Cardiac muscle cell (in vitro differentiated cells and primary cell): ENCODE data around the gene NSD2. TPM values are rescaled to one million over a fixed set of nuclear protein-coding genes. Genes with fewer than 3 reads are reported as not detected.
"Not testable (repeated sequence)": the region's sequence is repeated elsewhere in the genome, so short reads cannot be mapped to it uniquely, and the experiment has no call there.

Experiments used
- DNase-seq, 2 donors: peaks; one replicate each; pipeline versions ENCODE4 v3.0.0 to v3.0.0-alpha.2; 2010 to 2017; ENCODE audit warnings: low read depth in 1 of 2, low spot score in 1 of 2
- H3K27ac ChIP-seq: fragments of 200-600 bp; sonication (generic); 2 replicates; pipeline ENCODE4 v1.5.1; 2016
- H3K27me3 ChIP-seq: fragments of 200-600 bp; sonication (generic); 2 replicates; pipeline ENCODE4 v1.6.0; 2016; ENCODE audit warnings: control low read depth
- H3K36me3 ChIP-seq: fragments of 200-600 bp; sonication (generic); 2 replicates; pipeline ENCODE4 v1.5.1; 2016; ENCODE audit warnings: control low read depth
- H3K4me1 ChIP-seq: fragments of 200-600 bp; sonication (generic); 2 replicates; pipeline ENCODE4 v1.8.1; 2017; ENCODE audit warnings: low read depth, mild to moderate bottlenecking, mixed run types
- H3K4me3 ChIP-seq: fragments of 200-600 bp; sonication (generic); 2 replicates; pipeline ENCODE4 v1.5.1; 2016; ENCODE audit warnings: mild to moderate bottlenecking
- H3K9me3 ChIP-seq: fragments of 200-600 bp; sonication (generic); 2 replicates; pipeline ENCODE4 v1.5.1; 2017; ENCODE audit warnings: low read depth, mild to moderate bottlenecking, control low read depth
- CTCF ChIP-seq: IDR thresholded peaks from 2 replicates; pipeline ENCODE4 v1.5.1; 2012; ENCODE audit warnings: low read depth, mild to moderate bottlenecking, low read length
- polyA plus RNA-seq: library from polyadenylated mRNA; unstranded; fragments of >200 nt; fragmentation: Nextera tagmentation; extraction: Ambion mirVana; gene quantifications from 2 replicates; pipeline ENCODE4 v1.2.1, GENCODE V29; 2016
- total RNA-seq: library from RNA; depleted of rRNA; stranded (reverse); fragments of >200 nt; gene quantifications from 2 replicates; pipeline ENCODE4 v1.2.3, GENCODE V29; 2016

The NSD2 gene
- total and polyA plus RNA-seq, 2 experiments from 2014 or later = 49.0 to 91.3 TPM

- TF ChIP-seq CTCF = peak; percentile 73
These were observed 39.5 kb downstream of the NSD2 start for GRCh38 chr4:1910643-1911042.

GRCh38 chr4:1911316-1911715 is 40.1 kb downstream of the NSD2 start:
- H3K36me3 ChIP-seq, H3K27ac ChIP-seq, DNase-seq, H3K4me3 ChIP-seq, H3K4me1 ChIP-seq, H3K27me3 ChIP-seq, H3K9me3 ChIP-seq: not testable (repeated sequence)

More at GRCh38 chr4:1910643-1911042, 39.5 kb downstream of the NSD2 start:
- no peaks in the 10 kb centered on the region for H3K27me3 ChIP-seq
- peak; percentile 62 to 76 for DNase-seq
- no peaks in the 10 kb centered on the region for H3K4me1 ChIP-seq
- peak overlapping the region; percentile 63 for H3K27ac ChIP-seq
- H3K9me3 ChIP-seq = no peaks in the 10 kb centered on the region
- no peak overlapping the region for H3K4me3 ChIP-seq
- H3K36me3 ChIP-seq = no peaks in the 10 kb centered on the region

- no peaks in the 10 kb centered on the region for H3K27me3 ChIP-seq
- H3K4me1 ChIP-seq = no peaks in the 10 kb centered on the region
- no peaks in the 10 kb centered on the region for H3K9me3 ChIP-seq
- no peak for DNase-seq
- H3K36me3 ChIP-seq = peaks cover 25% of the 10 kb centered on the region
- no peak overlapping the region for H3K4me3 ChIP-seq
- H3K27ac ChIP-seq = no peak overlapping the region
- TF ChIP-seq CTCF = no peak
These were observed 51.6 kb downstream of the NSD2 start for GRCh38 chr4:1922821-1923220.

GRCh38 chr4:1927675-1928074 is 56.5 kb downstream of the NSD2 start:
- Histone ChIP-seq H3K4me1 (no peaks in the 10 kb centered on the region), H3K4me3 (no peak overlapping the region), H3K27me3 (no peaks in the 10 kb centered on the region), H3K27ac (no peak overlapping the region), H3K36me3 (peaks cover 31% of the 10 kb centered on the region), H3K9me3 (no peaks in the 10 kb centered on the region)
- TF ChIP-seq CTCF = no peak
- peak in 1 of 2 donors; percentile 57 for DNase-seq

GRCh38 chr4:1928356-1929239 is 57.4 kb downstream of the NSD2 start:
- Histone ChIP-seq H3K9me3 (no peaks in the 10 kb centered on the region), H3K27me3 (no peaks in the 10 kb centered on the region), H3K36me3 (peaks cover 31% of the 10 kb centered on the region), H3K27ac (no peak overlapping the region), H3K4me1 (no peaks in the 10 kb centered on the region), H3K4me3 (no peak overlapping the region)
- DNase-seq = no peak
- no peak for TF ChIP-seq CTCF

- Histone ChIP-seq H3K9me3 (no peaks in the 10 kb centered on the region), H3K36me3 (peaks cover 27% of the 10 kb centered on the region), H3K4me3 (no peak overlapping the region), H3K27me3 (no peaks in the 10 kb centered on the region), H3K27ac (no peak overlapping the region), H3K4me1 (no peaks in the 10 kb centered on the region)
- DNase-seq = no peak
- TF ChIP-seq CTCF = no peak
These were observed 61.5 kb downstream of the NSD2 start for GRCh38 chr4:1932736-1933135.
